Fibroblast of skin of back (primary cell): ENCODE results near the gene KCTD4. TPM values are rescaled to one million over a fixed set of nuclear protein-coding genes. Genes with fewer than 3 reads are reported as not detected.
A peak's percentile ranks its signal among the peaks of the same experiment; 100 is the strongest.
"Not testable (repeated sequence)": the region's sequence is repeated elsewhere in the genome, so short reads cannot be mapped to it uniquely, and the experiment has no call there.

Experiments
- DNase-seq: peaks from one replicate; pipeline ENCODE4 v3.0.0-alpha.2; 2013
- polyA plus RNA-seq, 2 experiments: library from polyadenylated mRNA; unstranded; fragments of 120-200 nt; gene quantifications; one replicate each; pipeline ENCODE4 v1.2.1, GENCODE V29; 2013; ENCODE audit not compliant: insufficient read length in 2 of 2

KCTD4 gene
- not detected for polyA plus RNA-seq (2013, experiment 1 of 2; ENCODE audit: insufficient read length)
- not detected for polyA plus RNA-seq (2013, experiment 2 of 2; ENCODE audit: insufficient read length)

GRCh38 chr13:45200701-45201232 lies at the start of gene KCTD4:
Gene KCTD4, minus strand, starts transcription at chr13:45201045. Its CDS starts 6,478 bp downstream, at chr13:45194567.
- DNase-seq = no peak

- no peak for DNase-seq
Measured at GRCh38 chr13:45249662-45250061, 48.8 kb upstream of the KCTD4 start.

DNA sequence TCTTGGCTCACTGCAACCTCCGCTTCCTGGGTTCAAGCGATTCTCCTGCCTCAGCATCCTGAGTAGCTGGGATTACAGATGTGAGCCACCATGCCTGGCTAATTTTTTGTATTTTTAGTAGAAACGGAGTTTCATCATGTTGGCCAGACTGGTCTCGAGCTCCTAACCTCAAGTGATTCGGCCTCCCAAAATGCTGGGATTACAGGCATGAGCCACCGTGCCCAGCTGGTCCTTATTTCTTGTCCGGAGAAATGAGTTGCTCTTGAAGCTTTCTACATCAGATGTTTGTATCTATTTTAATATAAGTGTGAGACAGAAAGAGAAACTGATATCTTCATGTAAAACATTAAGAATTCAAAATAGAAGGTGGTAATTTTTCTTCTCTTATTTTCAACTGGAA lies 43.9 kb upstream of the KCTD4 start:
- not testable (repeated sequence) for DNase-seq

GRCh38 chr13:45243077-45243476 lies 42.2 kb upstream of the KCTD4 start:
- no peak for DNase-seq

DNA sequence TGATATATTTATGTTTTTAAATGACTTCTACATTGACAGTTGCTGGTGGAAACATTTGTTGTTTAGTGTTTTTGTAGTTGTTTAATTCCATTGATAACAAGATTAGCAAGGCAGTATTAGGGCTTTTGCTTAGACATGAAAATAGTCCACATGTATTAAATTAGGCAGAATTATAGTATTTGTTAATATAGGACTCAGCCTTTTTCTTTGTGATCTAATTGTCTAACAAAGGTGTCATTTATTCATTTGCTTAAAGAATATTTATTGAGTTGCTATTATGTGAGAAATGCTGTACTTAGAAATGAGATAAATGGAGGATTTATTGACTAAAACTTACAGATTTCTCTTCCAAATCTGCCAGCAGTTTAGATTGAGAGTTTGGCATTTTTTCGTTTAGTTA lies 41.7 kb upstream of the KCTD4 start:
- no peak for DNase-seq

- DNase-seq = peak; percentile 40
Measured at GRCh38 chr13:45242070-45242469, 41.2 kb upstream of the KCTD4 start.

DNA sequence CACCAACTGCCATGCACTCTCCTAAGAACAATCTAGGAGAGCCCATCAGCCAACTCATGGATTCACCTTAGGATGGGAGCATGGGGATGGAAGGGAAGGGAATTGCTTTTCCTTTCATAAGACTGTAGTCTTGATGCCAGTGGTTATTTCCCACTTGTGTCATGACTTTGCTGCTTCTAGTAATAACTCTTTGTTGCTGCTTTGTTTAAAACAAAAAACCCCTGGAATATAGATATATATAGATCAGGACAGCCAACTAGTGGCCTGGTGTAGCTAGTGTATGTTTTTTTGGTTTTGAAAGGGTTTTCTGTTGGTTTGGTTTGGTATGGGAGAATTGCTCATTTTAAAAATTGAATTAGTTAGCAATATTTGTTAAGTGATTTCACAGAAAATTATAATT lies 39.3 kb upstream of the KCTD4 start:
- DNase-seq = no peak

DNA sequence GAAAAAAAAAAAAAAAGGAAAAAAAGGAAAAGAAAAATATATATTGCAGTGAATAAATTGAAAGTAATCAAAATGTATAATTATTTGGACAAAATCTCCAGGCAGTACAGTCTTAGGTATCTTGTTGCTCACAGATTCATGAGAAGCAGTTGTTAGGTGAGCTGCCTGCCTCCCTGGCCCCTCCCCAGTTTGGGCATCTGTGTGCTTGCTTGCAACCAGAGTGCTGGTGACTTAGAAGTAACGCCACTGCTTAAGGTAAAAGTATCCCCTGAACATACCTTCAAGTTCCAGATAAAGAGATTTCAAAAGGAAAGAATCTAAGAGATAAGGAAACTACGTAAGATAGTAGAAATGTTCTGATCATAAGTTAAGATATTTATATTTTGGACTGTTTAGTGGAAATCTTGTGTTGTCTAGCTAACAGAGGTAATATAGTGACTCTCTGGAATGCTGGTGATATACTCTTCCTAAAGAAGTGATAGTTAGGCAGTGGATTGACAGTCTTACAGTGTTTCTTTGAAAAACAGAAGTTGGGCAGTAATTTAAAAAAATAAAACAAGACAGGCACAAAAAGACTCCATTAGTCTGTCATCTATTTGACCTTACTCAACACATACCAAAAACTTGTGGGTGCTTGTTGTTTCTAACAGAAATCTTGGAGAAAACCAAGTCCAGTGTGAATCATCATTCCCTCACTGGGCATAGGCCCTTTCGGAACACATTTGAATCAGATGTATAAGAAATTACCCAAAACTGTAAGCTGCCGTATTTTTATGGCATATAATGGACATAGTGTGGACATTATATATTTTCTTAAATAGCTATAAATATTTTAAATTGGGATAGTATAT lies 38.3 kb upstream of the KCTD4 start:
- peak; percentile 75 for DNase-seq

GRCh38 chr13:45232591-45232990 lies 31.7 kb upstream of the KCTD4 start:
- DNase-seq = no peak

- peak; percentile 62 for DNase-seq
Measured at GRCh38 chr13:45231722-45232121, 30.9 kb upstream of the KCTD4 start.

GRCh38 chr13:45231305-45231704 lies 30.5 kb upstream of the KCTD4 start:
- DNase-seq = peak; percentile 34

- no peak for DNase-seq
Measured at GRCh38 chr13:45229172-45229571, 28.3 kb upstream of the KCTD4 start.

GRCh38 chr13:45228002-45228401 lies 27.2 kb upstream of the KCTD4 start:
- no peak for DNase-seq

GRCh38 chr13:45226024-45226423 lies 25.2 kb upstream of the KCTD4 start:
- no peak for DNase-seq

GRCh38 chr13:45225370-45225769 lies 24.5 kb upstream of the KCTD4 start:
- DNase-seq = no peak

DNA sequence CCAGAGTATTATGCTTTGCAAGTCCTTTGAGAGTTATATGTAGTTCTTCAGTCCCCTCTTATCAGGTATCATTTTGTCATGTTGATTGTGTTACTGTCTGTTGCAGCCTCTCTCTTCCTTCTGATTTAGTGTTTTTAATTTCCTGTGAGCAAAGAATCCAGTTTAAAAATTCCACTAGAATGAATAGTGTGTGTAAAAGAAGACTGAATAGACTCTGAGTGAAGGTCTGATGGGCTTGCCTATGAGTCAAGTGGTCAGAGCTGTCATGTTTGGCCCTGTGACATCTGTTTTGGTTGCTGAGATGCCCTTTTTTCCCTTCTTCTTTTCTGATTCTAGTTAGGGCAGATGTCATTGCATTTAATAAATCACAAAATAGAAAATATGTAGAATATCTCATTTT lies 23.3 kb upstream of the KCTD4 start:
- DNase-seq = peak; percentile 64

DNA sequence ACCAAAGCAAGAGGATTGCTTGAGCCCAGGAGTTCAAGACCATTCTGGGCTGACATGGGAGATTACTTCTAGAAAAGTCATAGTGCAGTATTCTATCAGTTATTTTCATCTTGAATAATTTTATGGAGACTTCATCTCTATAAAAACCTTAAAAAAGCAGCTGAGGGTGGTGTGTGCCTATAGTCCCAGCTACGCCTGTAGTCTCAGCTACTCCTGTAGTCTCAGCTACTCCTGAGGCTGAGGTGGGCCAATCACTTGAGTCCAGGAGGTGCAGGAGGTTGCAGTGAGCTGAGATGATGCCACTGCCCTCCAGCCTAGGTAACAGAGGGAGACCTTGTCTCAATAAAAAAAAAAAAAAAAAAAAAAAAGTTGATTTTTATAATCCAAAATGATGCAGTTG lies 22.1 kb upstream of the KCTD4 start:
- DNase-seq = no peak

DNA sequence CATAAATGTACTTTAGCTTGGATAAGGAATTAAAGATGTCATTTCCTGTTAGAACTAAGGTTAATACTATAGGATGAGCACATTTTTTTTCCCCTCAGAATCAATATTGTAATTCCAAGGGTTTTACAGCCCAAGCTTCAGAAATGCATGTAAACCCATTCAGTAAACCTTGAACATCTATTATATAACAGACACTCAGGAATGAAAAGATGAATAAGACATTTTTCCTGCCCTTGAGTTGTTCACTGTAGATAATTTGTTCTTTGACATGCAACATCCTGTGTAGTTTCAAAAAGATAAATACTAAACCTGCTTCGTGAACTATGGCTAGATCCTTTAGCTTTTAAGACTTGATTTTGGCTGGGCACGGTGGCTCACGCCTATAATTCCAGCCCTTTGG lies 21.7 kb upstream of the KCTD4 start:
- no peak for DNase-seq

GRCh38 chr13:45220403-45220802 lies 19.6 kb upstream of the KCTD4 start:
- no peak for DNase-seq

- DNase-seq = peak; percentile 84
Measured at GRCh38 chr13:45219938-45220375, 19.1 kb upstream of the KCTD4 start.

DNA sequence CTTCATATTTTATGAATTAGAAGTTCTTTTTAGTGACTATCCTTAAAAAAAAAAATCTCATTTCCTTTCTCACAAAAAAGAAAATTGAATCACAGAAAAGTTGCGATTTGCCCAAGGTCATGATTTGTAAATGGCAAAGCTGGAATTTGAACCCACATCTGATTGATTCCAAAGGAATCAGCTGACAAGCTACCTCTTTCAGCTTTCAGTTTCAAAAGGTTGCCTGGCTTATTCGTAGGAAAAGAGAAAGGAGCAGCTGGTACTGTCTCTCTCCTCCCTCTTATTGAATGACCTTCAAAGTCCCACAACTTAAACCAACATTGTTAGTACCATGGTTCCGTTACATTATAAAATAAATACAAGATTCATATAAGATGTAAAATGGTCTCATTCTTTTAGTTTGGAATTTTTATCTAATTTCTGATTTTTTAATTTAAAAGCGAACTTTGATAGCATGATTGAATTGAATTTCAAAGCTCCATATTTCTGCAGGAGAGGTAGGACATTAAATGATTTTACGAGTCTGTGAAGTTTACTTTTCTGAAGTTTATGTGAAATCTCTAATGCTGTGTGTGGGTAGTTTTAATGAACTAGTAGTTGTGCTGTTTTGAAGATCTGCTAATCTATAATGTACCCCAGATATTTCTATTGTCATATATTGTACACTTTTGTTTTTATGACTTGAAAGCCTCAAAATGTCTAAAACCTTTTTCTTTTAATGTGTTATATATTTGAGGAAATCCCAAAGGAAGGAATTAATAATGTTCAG lies 18.5 kb upstream of the KCTD4 start:
- no peak for DNase-seq

GRCh38 chr13:45218689-45219088 lies 17.8 kb upstream of the KCTD4 start:
- DNase-seq = no peak

DNA sequence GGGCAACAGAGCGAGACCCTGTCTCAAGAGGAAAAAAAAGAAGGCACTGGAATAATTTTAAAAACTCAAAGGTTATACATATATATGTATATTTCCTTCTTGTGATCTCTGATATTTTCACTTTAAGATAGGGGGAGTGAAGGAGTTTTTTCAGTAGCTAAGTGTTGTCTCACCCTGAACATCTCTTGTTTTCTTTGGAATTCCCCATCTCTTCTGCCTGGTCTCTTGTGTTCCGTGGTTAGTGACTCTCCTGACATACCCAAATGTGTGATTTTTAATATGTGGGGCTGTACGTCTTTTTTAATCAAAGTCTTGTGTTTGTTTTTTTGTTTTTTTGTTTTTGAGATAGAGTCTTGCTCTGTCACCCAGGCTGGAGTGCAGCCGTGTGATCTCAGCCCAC lies 15.3 kb upstream of the KCTD4 start:
- no peak for DNase-seq
